AG08395 (cell line): Measurements from ENCODE around the gene CHCHD1.
A peak's percentile ranks its signal among the peaks of the same experiment; 100 is the strongest.
"Not testable (repeated sequence)": the region's sequence is repeated elsewhere in the genome, so short reads cannot be mapped to it uniquely, and the experiment has no call there.

Experiments used
- DNase-seq: peaks from one replicate; pipeline ENCODE4 v3.0.0; 2012; ENCODE audit warnings: mixed read lengths, low spot score

CHCHD1 gene

GRCh38 chr10:73781879-73782748 is at the start of gene CHCHD1:
Gene CHCHD1, plus strand, starts transcription at chr10:73782048. Its CDS starts 28 bp downstream, at chr10:73782076.
- DNase-seq, result peak; percentile 91

DNA sequence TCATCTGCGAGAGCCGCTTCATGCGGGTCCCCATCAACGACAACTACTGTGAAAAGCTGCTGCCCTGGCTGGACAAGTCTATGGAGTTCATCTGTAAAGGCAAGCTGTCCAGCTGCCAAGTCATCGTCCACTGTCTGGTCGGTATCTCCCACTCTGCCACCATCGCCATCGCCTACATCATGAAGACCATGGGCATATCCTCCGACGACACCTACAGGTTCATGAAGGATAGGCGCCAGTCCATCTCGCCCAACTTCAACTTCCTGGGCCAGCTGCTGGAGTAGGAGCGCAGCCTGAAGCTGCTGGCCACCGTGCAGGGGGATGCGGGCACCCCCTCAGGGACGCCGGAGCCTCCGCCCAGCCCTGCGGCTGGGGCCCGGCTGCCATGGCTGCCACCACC is 49.4 kb upstream of the CHCHD1 start:
- DNase-seq, result no peak

- no peak for DNase-seq
These were observed 48.8 kb upstream of the CHCHD1 start for GRCh38 chr10:73732931-73733623.

DNA sequence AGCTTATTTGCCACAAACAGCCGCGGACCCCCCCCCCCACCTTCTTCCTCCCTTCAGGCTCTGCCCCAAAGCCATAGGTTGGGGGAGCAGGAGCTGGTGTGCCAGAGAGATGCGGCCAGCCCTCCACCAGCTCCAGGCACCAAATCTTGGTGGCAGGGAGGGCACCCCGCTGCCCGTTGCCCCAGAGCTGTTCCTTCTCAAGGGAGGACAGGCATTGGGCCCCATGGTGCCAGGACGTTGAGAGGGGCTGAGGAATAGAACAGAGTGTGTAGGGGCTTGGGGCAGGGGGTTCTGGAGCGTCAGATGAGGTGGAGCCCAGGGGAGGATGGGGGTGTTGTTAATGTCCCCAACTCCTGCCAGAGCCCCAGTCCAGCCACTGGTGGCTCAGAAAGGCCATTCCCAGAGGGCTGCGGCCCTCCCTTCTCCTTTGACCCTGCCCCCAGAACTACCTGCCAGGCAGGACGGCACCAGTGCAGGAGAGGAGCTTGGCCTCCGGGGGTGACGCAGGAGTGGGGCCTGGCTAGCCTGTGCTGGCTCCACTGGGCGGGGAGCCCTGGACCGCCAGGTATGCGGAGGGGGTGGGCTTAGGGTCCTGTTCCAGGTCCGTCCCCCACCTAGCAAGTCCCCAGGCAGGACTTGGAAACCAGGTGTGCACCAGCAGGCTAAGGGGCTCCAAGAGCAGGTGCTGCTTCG is 47.7 kb upstream of the CHCHD1 start:
- DNase-seq, result no peak

GRCh38 chr10:73734796-73735305 is 47.0 kb upstream of the CHCHD1 start:
- DNase-seq, result no peak

DNA sequence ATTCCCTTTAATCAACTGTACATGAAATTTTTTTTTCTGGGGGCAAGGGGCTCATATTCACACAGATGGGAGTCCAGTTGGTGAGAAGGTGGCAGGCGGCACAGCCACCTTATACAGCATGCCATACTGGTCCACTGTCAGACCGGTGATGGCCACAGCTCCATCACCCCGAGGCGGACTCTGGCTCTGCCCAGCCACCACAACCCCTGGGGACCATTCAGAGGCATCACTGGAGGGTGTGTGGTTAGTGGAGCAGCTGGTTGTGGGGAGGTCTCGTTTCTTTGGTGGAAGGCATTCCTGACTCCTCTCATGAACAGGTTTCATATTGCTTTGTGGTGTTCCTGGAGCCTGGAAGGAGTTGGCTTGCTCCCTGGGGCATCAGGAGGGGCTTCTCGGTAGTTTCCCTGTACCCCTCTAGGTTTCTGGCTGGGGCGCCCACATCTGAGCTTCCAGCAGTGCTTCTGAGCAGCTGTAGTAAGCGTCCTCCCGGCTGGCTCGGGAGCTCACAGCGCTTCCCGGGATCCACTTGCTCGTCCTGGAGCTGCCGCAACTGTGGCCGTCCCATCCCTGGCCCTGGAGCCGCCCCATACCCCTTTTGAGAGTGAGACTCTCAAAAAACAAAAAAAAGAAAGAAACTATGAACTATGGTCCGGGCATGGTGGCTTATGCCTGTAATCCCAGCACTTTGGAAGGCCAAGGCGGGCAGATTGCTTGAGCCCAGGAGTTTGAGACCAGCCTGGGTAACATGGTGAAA is 41.2 kb upstream of the CHCHD1 start:
- DNase-seq, result not testable (repeated sequence)

DNA sequence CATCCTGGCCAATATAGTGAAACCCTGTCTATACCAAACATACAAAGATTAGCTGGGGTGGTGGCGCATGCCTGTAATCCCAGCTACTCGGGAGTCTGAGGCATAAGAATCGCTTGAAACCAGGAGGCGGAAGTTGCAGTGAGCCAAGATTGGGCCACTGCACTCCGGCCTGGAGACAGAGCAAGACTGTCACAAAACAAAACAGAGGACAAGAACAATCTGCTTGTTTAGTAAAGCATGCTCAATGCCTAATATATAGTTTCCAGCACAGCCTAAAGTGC is 39.5 kb upstream of the CHCHD1 start:
- DNase-seq, result no peak

GRCh38 chr10:73743327-73743904 is 38.4 kb upstream of the CHCHD1 start:
- DNase-seq, result no peak

GRCh38 chr10:73743905-73744663 is 37.8 kb upstream of the CHCHD1 start, which contains the start of gene SEC24C:
Gene SEC24C, plus strand, starts transcription at chr10:73744372. Its CDS starts 2,461 bp downstream, at chr10:73746833.
- DNase-seq, result peak; percentile 98

DNA sequence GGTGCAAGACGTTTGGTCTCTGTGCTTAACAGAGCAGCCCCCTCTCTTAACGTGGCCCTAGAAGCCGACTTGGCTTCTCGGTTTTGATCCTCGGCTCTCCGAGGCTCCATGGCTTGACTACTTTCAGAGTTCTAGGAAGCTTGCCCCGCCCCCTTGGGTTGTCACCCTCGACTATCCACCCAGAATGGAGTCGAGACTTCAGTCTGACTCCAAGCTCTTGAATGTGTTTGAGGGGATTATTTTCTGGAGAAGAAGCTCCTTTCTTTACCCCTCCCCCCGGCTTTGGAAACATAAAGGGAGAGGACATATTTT is 37.2 kb upstream of the CHCHD1 start:
- peak; percentile 70 for DNase-seq

- DNase-seq, result no peak
These were observed 35.1 kb upstream of the CHCHD1 start for GRCh38 chr10:73746721-73747120.

DNA sequence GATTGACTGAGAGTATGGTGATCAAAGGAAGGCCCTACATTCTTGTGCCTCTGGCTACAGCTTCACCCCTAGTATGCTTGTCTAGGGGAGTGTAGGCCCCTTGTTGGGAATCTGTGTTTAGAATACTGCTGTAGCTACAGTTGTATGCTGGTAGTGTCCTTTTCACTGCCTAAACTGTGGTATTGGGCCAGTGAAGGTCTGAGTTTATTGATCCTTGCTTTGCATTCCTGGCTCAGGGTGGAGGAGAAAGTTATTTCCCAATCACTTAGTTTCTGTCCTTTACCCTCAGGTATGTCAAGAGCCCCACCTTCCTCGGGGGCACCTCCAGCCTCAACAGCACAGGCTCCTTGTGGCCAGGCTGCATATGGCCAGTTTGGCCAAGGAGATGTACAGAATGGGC is 31.0 kb upstream of the CHCHD1 start:
- DNase-seq, result no peak

- DNase-seq, result no peak
These were observed 25.7 kb upstream of the CHCHD1 start for GRCh38 chr10:73756183-73756582.

GRCh38 chr10:73758704-73759511 is 22.9 kb upstream of the CHCHD1 start:
- no peak for DNase-seq

DNA sequence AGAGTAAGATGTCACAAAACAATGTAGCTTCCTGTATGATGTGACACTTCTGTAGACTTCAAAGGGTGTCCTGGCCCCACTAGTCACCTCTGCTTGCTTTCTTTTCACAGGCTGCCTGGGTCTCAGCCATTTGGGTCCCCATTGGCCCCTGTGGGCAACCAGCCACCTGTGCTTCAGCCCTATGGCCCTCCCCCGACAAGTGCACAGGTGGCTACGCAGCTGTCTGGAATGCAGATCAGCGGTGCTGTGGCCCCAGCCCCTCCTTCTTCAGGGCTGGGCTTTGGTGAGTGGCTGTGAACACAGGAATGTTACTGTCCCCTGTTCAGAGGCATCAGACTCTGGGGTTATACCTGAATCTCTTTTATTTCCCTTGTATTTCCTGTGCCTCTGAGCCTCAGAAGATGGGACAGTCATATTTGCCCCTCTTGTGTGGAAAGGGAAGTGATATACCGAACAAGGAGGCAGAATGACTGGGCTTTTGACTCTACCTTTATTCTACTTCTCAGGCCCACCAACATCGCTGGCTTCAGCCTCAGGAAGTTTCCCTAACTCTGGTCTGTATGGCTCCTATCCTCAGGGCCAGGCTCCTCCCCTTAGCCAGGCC is 22.2 kb upstream of the CHCHD1 start:
- no peak for DNase-seq

GRCh38 chr10:73761781-73762180 is 20.1 kb upstream of the CHCHD1 start:
- no peak for DNase-seq

DNA sequence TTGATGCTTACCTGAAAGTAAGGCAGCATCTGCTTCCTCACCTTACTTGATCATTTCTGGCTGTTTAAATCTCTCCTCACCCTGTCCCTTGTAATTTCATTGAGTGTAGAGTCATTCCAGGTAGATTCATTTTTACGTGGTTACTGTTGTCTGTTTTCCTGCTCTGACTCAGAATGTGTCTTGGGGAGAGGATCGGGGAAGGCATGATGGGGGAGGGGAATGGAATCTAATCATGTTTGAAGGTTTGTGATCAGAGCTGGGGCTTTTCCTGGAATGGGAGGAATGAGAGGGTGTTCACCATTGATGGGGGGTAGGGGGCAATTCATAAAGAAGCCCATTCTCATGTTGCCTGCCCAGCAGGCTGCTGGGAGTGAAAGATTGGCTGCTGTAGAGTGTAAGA is 18.9 kb upstream of the CHCHD1 start:
- DNase-seq, result no peak

GRCh38 chr10:73763343-73763742 is 18.5 kb upstream of the CHCHD1 start:
- no peak for DNase-seq

- DNase-seq, result no peak
These were observed 16.8 kb upstream of the CHCHD1 start for GRCh38 chr10:73765066-73765465.

- DNase-seq, result no peak
These were observed 13.0 kb upstream of the CHCHD1 start for GRCh38 chr10:73768881-73769280.
